ENCODE results near the gene SUPT20H. TPM values are rescaled to one million over a fixed set of nuclear protein-coding genes. Genes with fewer than 3 reads are reported as not detected.

Gene SUPT20H
- polyA plus RNA-seq, 1 donor (not counting 4 experiments of a cell fraction or from before 2014, with no cell fraction given): 65.4 TPM

- H2AFZ ChIP-seq (ENCODE audit: control insufficient read depth, low read length): no peak overlapping the region
These were observed 9.7 kb downstream of the SUPT20H start for GRCh38 chr13:37049810-37050209.

GRCh38 chr13:37047846-37048245 is 11.6 kb downstream of the SUPT20H start:
- no peaks in the 10 kb centered on the region for H4K20me1 ChIP-seq (ENCODE audit: control insufficient read depth, extremely low read depth, insufficient read depth, low read length)
- H3K9me3 ChIP-seq (ENCODE audit: control insufficient read depth, low read depth, low read length): no peaks in the 10 kb centered on the region
- FAIRE-seq (no peak), DNase-seq (ENCODE audit: low read depth, low spot score) (no peak)
- H3K9ac ChIP-seq (ENCODE audit: control insufficient read depth, extremely low read depth, insufficient read depth, low read length): no peak overlapping the region
- H3K4me2 ChIP-seq (ENCODE audit: control insufficient read depth, extremely low read depth, insufficient read depth, low read depth, low read length): no peak overlapping the region
- H2AFZ ChIP-seq (ENCODE audit: control insufficient read depth, low read length): no peak overlapping the region
- H3K36me3 ChIP-seq (ENCODE audit: control insufficient read depth in 2 of 2, extremely low read depth in 1 of 2, insufficient read depth in 2 of 2, low read length in 2 of 2): peaks cover 5 to 17% of the 10 kb centered on the region in 2 experiments
- dilution Hi-C loops (cut with MboI; ENCODE audit: extremely low pct_ligation_motif_present, low sequenced_read_pairs): no loop called here
- H3K9me1 ChIP-seq (ENCODE audit: control insufficient read depth, extremely low read depth, insufficient read depth, low read length): no peaks in the 10 kb centered on the region
- H3K27me3 ChIP-seq (ENCODE audit: control insufficient read depth, extremely low read depth, insufficient read depth, low read length): no peaks in the 10 kb centered on the region
- H3K79me2 ChIP-seq (ENCODE audit: control insufficient read depth, insufficient read depth, low read length): peaks cover 35% of the 10 kb centered on the region
- H3K4me1 ChIP-seq (ENCODE audit: control insufficient read depth, extremely low read depth, insufficient read depth, low read length): no peaks in the 10 kb centered on the region
- TF ChIP-seq CTCF (optimal IDR thresholded peaks at IDR 0.05 in 1 of 3, IDR thresholded peaks at IDR 0.05 in 1 of 3, conservative IDR thresholded peaks at IDR 0.05 in 1 of 3; ENCODE audit: extremely low read depth in 1 of 3, insufficient read depth in 2 of 3, low read length in 3 of 3) (no peak), EZH2 (IDR thresholded peaks at IDR 0.05; ENCODE audit: low read length) (no peak)
- H3K27ac ChIP-seq (ENCODE audit: control insufficient read depth, insufficient read depth, low read length): no peak overlapping the region
- no peak overlapping the region for H3K4me3 ChIP-seq (ENCODE audit: control insufficient read depth in 2 of 3, extremely low read depth in 1 of 3, insufficient read depth in 2 of 3, low read depth in 1 of 3, low read length in 3 of 3)

More at GRCh38 chr13:37049810-37050209, 9.7 kb downstream of the SUPT20H start:
- Histone ChIP-seq H3K36me3 (ENCODE audit: control insufficient read depth in 2 of 2, extremely low read depth in 1 of 2, insufficient read depth in 2 of 2, low read length in 2 of 2) (peaks cover 4 to 13% of the 10 kb centered on the region in 2 experiments), H3K9ac (ENCODE audit: control insufficient read depth, extremely low read depth, insufficient read depth, low read length) (no peak overlapping the region), H3K9me3 (ENCODE audit: control insufficient read depth, low read depth, low read length) (no peaks in the 10 kb centered on the region), H3K4me2 (ENCODE audit: control insufficient read depth, extremely low read depth, insufficient read depth, low read depth, low read length) (no peak overlapping the region), H4K20me1 (ENCODE audit: control insufficient read depth, extremely low read depth, insufficient read depth, low read length) (no peaks in the 10 kb centered on the region), H3K27me3 (ENCODE audit: control insufficient read depth, extremely low read depth, insufficient read depth, low read length) (no peaks in the 10 kb centered on the region), H3K27ac (ENCODE audit: control insufficient read depth, insufficient read depth, low read length) (no peak overlapping the region), H3K4me1 (ENCODE audit: control insufficient read depth, extremely low read depth, insufficient read depth, low read length) (no peaks in the 10 kb centered on the region), H3K4me3 (ENCODE audit: control insufficient read depth in 2 of 3, extremely low read depth in 1 of 3, insufficient read depth in 2 of 3, low read depth in 1 of 3, low read length in 3 of 3) (no peak overlapping the region), H3K79me2 (ENCODE audit: control insufficient read depth, insufficient read depth, low read length) (peaks cover 46% of the 10 kb centered on the region), H3K9me1 (ENCODE audit: control insufficient read depth, extremely low read depth, insufficient read depth, low read length) (no peaks in the 10 kb centered on the region)
- FAIRE-seq (no peak), DNase-seq (ENCODE audit: low read depth, low spot score) (no peak)
- dilution Hi-C loops (cut with MboI; ENCODE audit: extremely low pct_ligation_motif_present, low sequenced_read_pairs): no loop called here
- TF ChIP-seq EZH2 (IDR thresholded peaks at IDR 0.05; ENCODE audit: low read length) (no peak), CTCF (optimal IDR thresholded peaks at IDR 0.05 in 1 of 3, IDR thresholded peaks at IDR 0.05 in 1 of 3, conservative IDR thresholded peaks at IDR 0.05 in 1 of 3; ENCODE audit: extremely low read depth in 1 of 3, insufficient read depth in 2 of 3, low read length in 3 of 3) (no peak)

Data from keratinocyte (primary cell).